ENCODE measurements around the gene KRT6A.

GRCh38 chr12:52502877-52503276 lies 9.8 kb upstream of the KRT6A start:
- TF ChIP-seq GATA2 (IDR thresholded peaks at IDR 0.05; ENCODE audit: low read depth, low read length) (no peak), GATA3 (IDR thresholded peaks at IDR 0.05; ENCODE audit: low read depth, low read length) (no peak)
